Measurements from ENCODE around the gene CHMP2A. TPM values are rescaled to one million over a fixed set of nuclear protein-coding genes. Genes with fewer than 3 reads are reported as not detected.

The CHMP2A gene
- total RNA-seq = 100 to 1,000 TPM in 1 of 3 donors, 10 to 100 TPM in 2; 74.6 to 157 (median 92.8) TPM

DNA sequence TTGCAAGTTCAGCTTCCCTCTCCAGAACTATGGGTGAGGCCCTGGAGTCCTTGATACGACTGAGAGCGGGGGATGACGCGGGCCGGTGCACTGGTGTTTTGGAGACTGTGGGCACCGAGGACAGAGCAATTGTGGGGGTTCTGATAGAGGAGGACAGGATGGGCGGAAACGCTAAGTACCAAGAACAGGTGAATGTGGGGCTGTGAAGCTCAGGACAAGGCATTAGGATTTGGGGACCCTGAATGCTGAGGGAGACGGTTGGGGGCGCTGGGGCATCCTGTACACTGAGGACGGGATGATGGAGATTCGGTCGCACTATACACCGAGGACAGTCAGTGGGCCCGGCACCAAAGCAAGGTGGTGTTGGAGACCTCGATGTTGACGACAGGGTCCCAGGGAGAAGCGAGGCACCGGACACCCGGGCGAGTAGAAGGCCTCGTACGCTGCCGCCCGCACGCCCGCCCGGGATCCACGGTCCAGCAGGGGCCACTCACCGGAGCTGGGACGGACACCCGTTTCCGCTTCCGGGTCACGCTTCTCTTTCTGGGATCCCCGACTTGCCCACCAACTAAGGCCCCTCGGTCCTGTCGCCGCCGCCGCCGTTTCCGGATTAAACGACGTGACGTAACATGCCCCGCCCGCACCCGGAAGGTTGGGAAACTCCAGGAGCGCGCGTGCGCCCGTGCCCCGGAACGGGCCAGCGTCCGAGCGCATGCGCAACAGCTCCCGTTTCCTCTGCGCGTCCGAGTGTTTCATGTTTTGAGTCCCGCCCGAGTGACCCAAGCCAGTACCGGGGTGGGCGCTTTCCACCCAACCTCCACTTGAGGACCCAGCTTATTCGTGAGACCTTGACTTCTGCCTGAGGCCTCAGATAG is at the start of gene CHMP2A:
CHMP2A (minus strand) TSS at position 612 of the 875 bp plus-strand sequence. CDS start 893 bp downstream, outside the sequence.
- DNase-seq (ENCODE audit: low spot score in 2 of 2) = peak; percentile 98 to 99
- Histone ChIP-seq H3K27ac (peak within 1 kb of the TSS; percentile 99 to 100), H3K4me3 (peak within 1 kb of the TSS; percentile 62 to 97 (median 81)), H3K9me3 (no peaks in the 10 kb centered on the region), H3K27me3 (no peaks in the 10 kb centered on the region), H3K36me3 (peaks cover 6% of the 10 kb centered on the region), H3K4me1 (peaks cover 6 to 20% of the 10 kb centered on the region in 2 donors)
- peak; percentile 88 for TF ChIP-seq POLR2A (IDR thresholded peaks at IDR 0.05)
- TF ChIP-seq, protein P1, sequence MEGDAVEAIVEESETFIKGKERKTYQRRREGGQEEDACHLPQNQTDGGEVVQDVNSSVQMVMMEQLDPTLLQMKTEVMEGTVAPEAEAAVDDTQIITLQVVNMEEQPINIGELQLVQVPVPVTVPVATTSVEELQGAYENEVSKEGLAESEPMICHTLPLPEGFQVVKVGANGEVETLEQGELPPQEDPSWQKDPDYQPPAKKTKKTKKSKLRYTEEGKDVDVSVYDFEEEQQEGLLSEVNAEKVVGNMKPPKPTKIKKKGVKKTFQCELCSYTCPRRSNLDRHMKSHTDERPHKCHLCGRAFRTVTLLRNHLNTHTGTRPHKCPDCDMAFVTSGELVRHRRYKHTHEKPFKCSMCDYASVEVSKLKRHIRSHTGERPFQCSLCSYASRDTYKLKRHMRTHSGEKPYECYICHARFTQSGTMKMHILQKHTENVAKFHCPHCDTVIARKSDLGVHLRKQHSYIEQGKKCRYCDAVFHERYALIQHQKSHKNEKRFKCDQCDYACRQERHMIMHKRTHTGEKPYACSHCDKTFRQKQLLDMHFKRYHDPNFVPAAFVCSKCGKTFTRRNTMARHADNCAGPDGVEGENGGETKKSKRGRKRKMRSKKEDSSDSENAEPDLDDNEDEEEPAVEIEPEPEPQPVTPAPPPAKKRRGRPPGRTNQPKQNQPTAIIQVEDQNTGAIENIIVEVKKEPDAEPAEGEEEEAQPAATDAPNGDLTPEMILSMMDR (IDR thresholded peaks at IDR 0.05) = no peak
- TF ChIP-seq POLR2AphosphoS5 (IDR thresholded peaks at IDR 0.05) = peak; percentile 92 to 95 (median 94)
- intact Hi-C loops (cut with DNase I; ENCODE audit: low total_unique reads) = no loop called here

DNA sequence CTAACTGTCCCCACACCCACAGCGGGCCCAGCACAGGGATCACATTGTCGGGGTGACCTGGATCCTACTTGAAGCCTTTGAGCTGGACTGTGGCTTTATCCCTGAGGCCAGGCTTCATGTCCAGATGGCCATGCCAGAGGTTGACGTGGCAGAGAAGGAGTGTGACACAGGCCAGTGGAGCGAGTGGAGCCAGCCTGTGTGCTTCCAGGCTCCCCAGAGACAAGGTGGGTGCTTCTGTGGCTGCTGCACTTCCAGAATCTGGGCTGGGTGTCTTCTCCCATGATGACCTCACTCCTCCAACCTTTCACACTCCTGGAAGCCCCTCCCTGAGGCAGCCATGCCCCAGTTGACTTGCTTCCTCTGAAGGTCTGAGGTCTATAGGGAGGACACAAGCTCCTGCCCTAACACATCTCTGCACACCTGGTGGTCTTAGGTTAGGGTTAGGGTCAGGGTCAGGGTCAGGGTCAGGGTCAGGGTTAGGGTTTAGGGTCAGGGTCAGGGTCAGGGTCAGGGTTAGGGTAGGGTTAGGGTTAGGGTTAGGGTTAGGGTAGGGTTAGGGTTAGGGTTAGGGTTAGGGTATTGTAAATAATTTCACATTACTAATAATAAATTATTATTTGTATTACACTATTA is 31.3 kb upstream of the CHMP2A start:
- Histone ChIP-seq H3K27me3 (no peaks in the 10 kb centered on the region), H3K9me3 (no peaks in the 10 kb centered on the region), H3K4me1 (no peaks in the 10 kb centered on the region), H3K36me3 (no peaks in the 10 kb centered on the region), H3K27ac (no peak overlapping the region), H3K4me3 (no peak overlapping the region)
- peak in 1 of 2 donors; percentile 41 for DNase-seq (ENCODE audit: low spot score in 2 of 2)
- intact Hi-C loops (cut with DNase I; ENCODE audit: low total_unique reads) = no loop called here
- TF ChIP-seq, protein P1 (IDR thresholded peaks at IDR 0.05) = no peak
- TF ChIP-seq POLR2A (IDR thresholded peaks at IDR 0.05) (no peak), POLR2AphosphoS5 (IDR thresholded peaks at IDR 0.05) (no peak)

DNA sequence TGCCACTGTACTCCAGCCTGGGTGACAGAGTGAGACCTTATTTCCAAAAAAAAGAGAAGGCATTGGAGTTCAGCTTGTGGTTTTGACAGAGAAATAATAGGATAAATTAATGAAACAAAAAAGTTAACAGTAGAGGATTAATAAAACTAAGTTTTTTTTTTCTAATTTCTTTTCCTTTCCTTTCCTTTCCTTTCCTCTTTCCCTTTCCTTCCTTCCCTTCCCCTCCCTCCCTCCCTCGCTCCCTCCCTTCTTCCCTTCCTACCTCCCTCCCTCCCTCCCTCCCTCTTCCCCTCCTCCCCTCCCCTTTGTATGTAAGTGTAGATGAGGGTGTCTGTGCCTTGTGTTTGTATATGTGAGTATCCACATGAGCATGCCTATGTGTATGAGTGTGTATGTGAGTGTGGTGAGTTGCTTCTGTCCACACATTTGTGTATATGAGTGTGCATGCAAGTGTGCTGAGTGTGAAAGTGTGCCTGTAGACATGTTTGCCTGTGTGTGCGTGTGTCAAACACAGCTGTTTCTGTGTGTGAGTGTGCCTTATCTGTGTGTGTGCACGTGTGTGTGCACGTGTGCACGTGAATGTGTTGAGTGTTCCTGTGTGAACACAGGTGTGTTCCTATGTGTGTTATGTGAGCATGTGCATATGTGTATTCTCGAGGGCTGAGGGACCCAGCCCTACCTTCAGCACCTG is 30.7 kb upstream of the CHMP2A start:
- intact Hi-C loops (cut with DNase I; ENCODE audit: low total_unique reads) = no loop called here

DNA sequence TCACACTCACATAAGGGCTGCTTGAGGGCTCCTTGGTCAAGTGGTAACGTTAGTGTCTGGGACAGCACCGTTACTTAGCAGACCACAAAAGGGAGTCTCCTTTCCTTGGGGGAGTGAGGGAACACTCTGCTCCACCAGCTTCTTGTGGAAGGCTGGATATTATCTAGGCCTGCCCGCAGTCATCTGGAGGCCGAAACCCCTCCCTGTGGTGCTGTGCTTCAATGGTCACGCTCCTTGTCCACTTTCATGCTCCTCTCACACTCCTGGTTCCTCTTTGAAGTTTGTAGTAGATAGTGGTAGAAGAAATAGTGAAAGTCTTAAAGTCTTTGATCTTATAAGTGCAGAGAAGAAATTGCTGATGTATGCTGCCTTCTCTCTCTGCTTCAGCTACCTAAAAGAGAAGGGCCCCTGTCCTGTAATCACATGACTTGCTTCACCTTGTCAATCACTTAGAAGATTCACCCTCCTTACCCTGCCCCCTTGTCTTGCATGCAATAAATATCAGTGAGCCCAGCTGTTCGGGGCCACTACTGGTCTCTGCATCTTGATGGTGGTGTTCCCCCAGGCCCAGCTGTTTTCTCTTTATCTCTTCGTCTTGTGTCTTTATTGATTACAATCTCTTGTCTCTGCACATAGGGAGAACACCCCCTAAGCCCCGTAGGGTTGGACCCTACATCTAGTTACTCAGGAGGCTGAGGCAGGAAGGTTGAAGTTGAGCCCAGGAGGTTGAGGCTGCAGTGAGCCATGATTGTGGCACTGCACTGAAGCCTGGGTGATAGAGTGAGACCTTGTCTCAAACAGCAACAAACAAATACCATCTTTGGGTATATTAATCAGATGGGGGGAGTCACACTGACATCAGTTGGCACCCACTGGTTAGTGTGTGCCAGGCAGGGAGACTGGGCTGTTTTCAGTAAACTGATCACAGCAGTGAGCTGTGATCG is 29.9 kb upstream of the CHMP2A start:
- H3K27ac ChIP-seq = no peak overlapping the region
- TF ChIP-seq, protein P1 (IDR thresholded peaks at IDR 0.05) = no peak
- no peak for TF ChIP-seq POLR2AphosphoS5 (IDR thresholded peaks at IDR 0.05)
- no peak for TF ChIP-seq POLR2A (IDR thresholded peaks at IDR 0.05)
- no peak for DNase-seq (ENCODE audit: low spot score in 2 of 2)
- H3K4me1 ChIP-seq = no peaks in the 10 kb centered on the region
- no peaks in the 10 kb centered on the region for H3K27me3 ChIP-seq
- intact Hi-C loops (cut with DNase I; ENCODE audit: low total_unique reads) = no loop called here
- no peaks in the 10 kb centered on the region for H3K36me3 ChIP-seq
- no peaks in the 10 kb centered on the region for H3K9me3 ChIP-seq
- H3K4me3 ChIP-seq = no peak overlapping the region

More for the DNA sequence above, 30.7 kb upstream of the CHMP2A start:
- no peaks in the 10 kb centered on the region for H3K4me1 ChIP-seq
- no peak for DNase-seq (ENCODE audit: low spot score in 2 of 2)
- H3K27me3 ChIP-seq = no peaks in the 10 kb centered on the region
- H3K36me3 ChIP-seq = no peaks in the 10 kb centered on the region
- no peak overlapping the region for H3K4me3 ChIP-seq
- TF ChIP-seq, protein P1 (IDR thresholded peaks at IDR 0.05) = no peak
- TF ChIP-seq POLR2AphosphoS5 (IDR thresholded peaks at IDR 0.05) (no peak), POLR2A (IDR thresholded peaks at IDR 0.05) (no peak)
- H3K9me3 ChIP-seq = no peaks in the 10 kb centered on the region
- H3K27ac ChIP-seq = no peak overlapping the region

Measured in breast epithelium (tissue), 4 donors.